Naive thymus-derived CD8-positive, alpha-beta T cell (primary cell): ENCODE measurements around the gene ETV1. TPM values are rescaled to one million over a fixed set of nuclear protein-coding genes. Genes with fewer than 3 reads are reported as not detected.
"Not testable (repeated sequence)": the region's sequence is repeated elsewhere in the genome, so short reads cannot be mapped to it uniquely, and the experiment has no call there.

ENCODE experiments used
- ATAC-seq, 2 donors: fragments of 150-1000 bp; cut with Tn5 transposase in 1 of 2; sonication (Bioruptor Pico), chemical (Tn5 transposase) in 1 of 2; 1 replicate in 1 of 2; 2 replicates in 1 of 2; pipeline ENCODE4 v1.10.0; 2021; ENCODE audit warnings: mild to moderate bottlenecking in 2 of 2, moderate library complexity in 2 of 2
- POLR2A ChIA-PET: fragments of 350-600 bp; sonication (Branson Sonifier 250); formaldehyde crosslinking; loops from one replicate; lab custom pipeline; 2021; ENCODE audit warnings: antibody characterized with exemption; lab: Charles Lee
- DNase-seq, 10 donors: peaks; one replicate each; pipeline versions ENCODE4 v3.0.0 to v3.0.0-alpha.2; 2020 to 2022
- H3K27ac Mint-ChIP-seq, 10 donors: one replicate each; pipeline ENCODE4 v1.8.0; 2020 to 2022; ENCODE audit warnings: mild to moderate bottlenecking in 10 of 10, mixed read lengths in 10 of 10, moderate library complexity in 4 of 10, inconsistent platforms in 1 of 10
- H3K27me3 Mint-ChIP-seq, 5 donors: one replicate each; pipeline ENCODE4 v1.8.0; 2021 to 2022; ENCODE audit warnings: mixed read lengths in 5 of 5
- H3K36me3 Mint-ChIP-seq, 3 donors: one replicate each; pipeline ENCODE4 v1.8.0; 2020 to 2022; ENCODE audit warnings: mixed read lengths in 3 of 3, mild to moderate bottlenecking in 2 of 3, inconsistent platforms in 1 of 3
- H3K4me1 Mint-ChIP-seq, 4 donors: one replicate each; pipeline ENCODE4 v1.8.0; 2021 to 2022; ENCODE audit warnings: mixed read lengths in 4 of 4
- H3K4me3 Mint-ChIP-seq, 10 donors: one replicate each; pipeline ENCODE4 v1.8.0; 2020 to 2022; ENCODE audit warnings: mild to moderate bottlenecking in 10 of 10, mixed read lengths in 10 of 10, moderate library complexity in 6 of 10, inconsistent platforms in 1 of 10
- H3K9me3 Mint-ChIP-seq, 9 donors: one replicate each; pipeline ENCODE4 v1.8.0; 2020 to 2022; ENCODE audit warnings: mixed read lengths in 9 of 9, mild to moderate bottlenecking in 3 of 9, inconsistent platforms in 1 of 9, moderate library complexity in 1 of 9
- polyA plus RNA-seq, 3 donors: library from polyadenylated mRNA; unstranded; fragments of 300-500 nt; fragmentation: Illumina TruSeq; gene quantifications; one replicate each; pipeline ENCODE4 v1.2.3, GENCODE V29; 2021
- total RNA-seq, 8 experiments: library from RNA in 2 of 8; stranded (reverse) in 2 of 8; gene quantifications; one replicate each; pipeline ENCODE4 v1.2.3 and lab custom pipeline; 2021 to 2026

Gene ETV1
- total and polyA plus RNA-seq, 5 experiments from 2014 or later, result not detected

GRCh38 chr7:13948019-13948801, 41.3 kb downstream of the ETV1 start:
- no peak for ATAC-seq
- peaks cover 0 to 4% (median 0%) of the 10 kb centered on the region in 9 donors for H3K9me3 Mint-ChIP-seq
- H3K27me3 Mint-ChIP-seq, result no peaks in the 10 kb centered on the region
- H3K4me3 Mint-ChIP-seq, result no peak overlapping the region
- POLR2A ChIA-PET, result no interaction called here
- no peak overlapping the region for H3K27ac Mint-ChIP-seq
- H3K36me3 Mint-ChIP-seq, result no peaks in the 10 kb centered on the region
- H3K4me1 Mint-ChIP-seq, result no peaks in the 10 kb centered on the region
- no peak for DNase-seq

- ATAC-seq, result no peak
- H3K27me3 Mint-ChIP-seq, result no peaks in the 10 kb centered on the region
- H3K9me3 Mint-ChIP-seq, result peaks cover 0 to 2% (median 0%) of the 10 kb centered on the region in 9 donors
- POLR2A ChIA-PET, result no interaction called here
- no peak overlapping the region for H3K4me3 Mint-ChIP-seq
- no peaks in the 10 kb centered on the region for H3K4me1 Mint-ChIP-seq
- no peak for DNase-seq
- H3K36me3 Mint-ChIP-seq, result no peaks in the 10 kb centered on the region
- H3K27ac Mint-ChIP-seq, result no peak overlapping the region
These were observed 41.9 kb downstream of the ETV1 start for GRCh38 chr7:13947535-13947934.

GRCh38 chr7:13946181-13946580, 43.3 kb downstream of the ETV1 start:
- Mint-ChIP-seq H3K4me1 (no peaks in the 10 kb centered on the region), H3K36me3 (no peaks in the 10 kb centered on the region), H3K4me3 (no peak overlapping the region), H3K9me3 (peaks cover 0 to 2% (median 0%) of the 10 kb centered on the region in 9 donors), H3K27ac (no peak overlapping the region), H3K27me3 (no peaks in the 10 kb centered on the region)
- DNase-seq (no peak), ATAC-seq (no peak)
- POLR2A ChIA-PET, result no interaction called here

- DNase-seq (no peak), ATAC-seq (no peak)
- Mint-ChIP-seq H3K27me3 (no peaks in the 10 kb centered on the region), H3K9me3 (no peaks in the 10 kb centered on the region), H3K4me3 (no peak overlapping the region), H3K27ac (no peak overlapping the region), H3K4me1 (no peaks in the 10 kb centered on the region), H3K36me3 (no peaks in the 10 kb centered on the region)
- POLR2A ChIA-PET, result no interaction called here
These were observed 43.8 kb downstream of the ETV1 start for GRCh38 chr7:13945670-13946069.

GRCh38 chr7:13933536-13933935, 55.9 kb downstream of the ETV1 start:
- H3K36me3 Mint-ChIP-seq, result no peaks in the 10 kb centered on the region
- DNase-seq (no peak), ATAC-seq (no peak)
- no peaks in the 10 kb centered on the region for H3K4me1 Mint-ChIP-seq
- no peak overlapping the region for H3K27ac Mint-ChIP-seq
- no peaks in the 10 kb centered on the region for H3K27me3 Mint-ChIP-seq
- POLR2A ChIA-PET, result no interaction called here
- no peaks in the 10 kb centered on the region for H3K9me3 Mint-ChIP-seq
- no peak overlapping the region for H3K4me3 Mint-ChIP-seq

GRCh38 chr7:13933091-13933490, 56.4 kb downstream of the ETV1 start:
- H3K36me3 Mint-ChIP-seq, result no peaks in the 10 kb centered on the region
- H3K4me1 Mint-ChIP-seq, result no peaks in the 10 kb centered on the region

GRCh38 chr7:13932131-13932530, 57.3 kb downstream of the ETV1 start:
- H3K4me3 Mint-ChIP-seq, result no peak overlapping the region
- H3K9me3 Mint-ChIP-seq, result no peaks in the 10 kb centered on the region
- no peaks in the 10 kb centered on the region for H3K36me3 Mint-ChIP-seq
- H3K27ac Mint-ChIP-seq, result no peak overlapping the region
- POLR2A ChIA-PET, result no interaction called here
- no peaks in the 10 kb centered on the region for H3K27me3 Mint-ChIP-seq
- ATAC-seq, result no peak
- H3K4me1 Mint-ChIP-seq, result no peaks in the 10 kb centered on the region
- no peak for DNase-seq

More at GRCh38 chr7:13933091-13933490, 56.4 kb downstream of the ETV1 start:
- ATAC-seq, result no peak
- no peak overlapping the region for H3K4me3 Mint-ChIP-seq
- POLR2A ChIA-PET, result no interaction called here
- no peak for DNase-seq
- no peak overlapping the region for H3K27ac Mint-ChIP-seq
- no peaks in the 10 kb centered on the region for H3K27me3 Mint-ChIP-seq
- no peaks in the 10 kb centered on the region for H3K9me3 Mint-ChIP-seq

- Mint-ChIP-seq H3K4me1 (peaks cover 0 to 2% (median under 1%) of the 10 kb centered on the region in 4 donors), H3K36me3 (no peaks in the 10 kb centered on the region), H3K9me3 (peaks cover 0 to 5% (median 0%) of the 10 kb centered on the region in 9 donors), H3K27ac (no peak overlapping the region), H3K27me3 (no peaks in the 10 kb centered on the region), H3K4me3 (no peak overlapping the region)
- POLR2A ChIA-PET, result no interaction called here
- ATAC-seq, result no peak
- no peak for DNase-seq
These were observed 68.4 kb downstream of the ETV1 start for GRCh38 chr7:13921062-13921461.

- Mint-ChIP-seq H3K27me3 (no peaks in the 10 kb centered on the region), H3K4me1 (peaks cover 0 to 2% (median under 1%) of the 10 kb centered on the region in 4 donors), H3K27ac (no peak overlapping the region), H3K36me3 (no peaks in the 10 kb centered on the region), H3K9me3 (peaks cover 0 to 5% (median 0%) of the 10 kb centered on the region in 9 donors), H3K4me3 (no peak overlapping the region)
- no peak for DNase-seq
- ATAC-seq, result no peak
- POLR2A ChIA-PET, result no interaction called here
These were observed 69.3 kb downstream of the ETV1 start for GRCh38 chr7:13920053-13920697.

- H3K9me3 Mint-ChIP-seq, DNase-seq, POLR2A ChIA-PET, H3K36me3 Mint-ChIP-seq, H3K4me3 Mint-ChIP-seq, H3K27me3 Mint-ChIP-seq, H3K27ac Mint-ChIP-seq, H3K4me1 Mint-ChIP-seq, ATAC-seq: not testable (repeated sequence)
These were observed 71.1 kb downstream of the ETV1 start for GRCh38 chr7:13918333-13918732.

- not testable (repeated sequence) for ATAC-seq, H3K36me3 Mint-ChIP-seq, H3K27ac Mint-ChIP-seq, H3K4me3 Mint-ChIP-seq, H3K27me3 Mint-ChIP-seq, H3K9me3 Mint-ChIP-seq, DNase-seq, H3K4me1 Mint-ChIP-seq
- POLR2A ChIA-PET, result interaction anchor here (0.7 kb wide), 1 partner anchor 10 kb away, joined by 3 read pairs; no protein-coding TSS in a partner anchor
These were observed 72.4 kb downstream of the ETV1 start for GRCh38 chr7:13917103-13917502.

GRCh38 chr7:13915891-13916290, 73.6 kb downstream of the ETV1 start:
- peaks cover 0 to 5% (median 0%) of the 10 kb centered on the region in 9 donors for H3K9me3 Mint-ChIP-seq
- no peak for DNase-seq
- H3K4me1 Mint-ChIP-seq, result peaks cover 4 to 10% (median 6%) of the 10 kb centered on the region in 4 donors
- no peak for ATAC-seq
- H3K27me3 Mint-ChIP-seq, result no peaks in the 10 kb centered on the region
- H3K36me3 Mint-ChIP-seq, result no peaks in the 10 kb centered on the region
- POLR2A ChIA-PET, result no interaction called here
- H3K27ac Mint-ChIP-seq, result no peak overlapping the region
- H3K4me3 Mint-ChIP-seq, result no peak overlapping the region

- no peak for ATAC-seq
These were observed 76.7 kb downstream of the ETV1 start for GRCh38 chr7:13912715-13913278.

More at GRCh38 chr7:13912715-13913278, 76.7 kb downstream of the ETV1 start:
- Mint-ChIP-seq H3K9me3 (no peaks in the 10 kb centered on the region), H3K4me3 (no peak overlapping the region), H3K36me3 (no peaks in the 10 kb centered on the region), H3K4me1 (peaks cover 6 to 35% (median 24%) of the 10 kb centered on the region in 4 donors), H3K27ac (no peak overlapping the region), H3K27me3 (no peaks in the 10 kb centered on the region)
- DNase-seq, result no peak
- POLR2A ChIA-PET, result no interaction called here
